ENCODE measurements around the gene SEMA3F. TPM values are rescaled to one million over a fixed set of nuclear protein-coding genes. Genes with fewer than 3 reads are reported as not detected.
A peak's percentile ranks its signal among the peaks of the same experiment; 100 is the strongest.

SEMA3F gene
- total RNA-seq, 2 donors from 2014 or later = 1.5 TPM; not detected in 1

GRCh38 chr3:50157827-50158529 is 2.9 kb downstream of the SEMA3F start:
- Mint-ChIP-seq H3K4me1 (no peaks in the 10 kb centered on the region), H3K4me3 (no peak overlapping the region), H3K27me3 (peaks cover 28% of the 10 kb centered on the region), H3K36me3 (ENCODE audit: low read depth) (no peaks in the 10 kb centered on the region), H3K27ac (peak overlapping the region; percentile 17), H3K9me3 (no peaks in the 10 kb centered on the region)
- no peak for ATAC-seq (replicated peaks)

GRCh38 chr3:50158530-50159146 is 3.5 kb downstream of the SEMA3F start:
- Mint-ChIP-seq H3K4me1 (no peaks in the 10 kb centered on the region), H3K27ac (peak overlapping the region; percentile 17), H3K36me3 (ENCODE audit: low read depth) (no peaks in the 10 kb centered on the region), H3K4me3 (no peak overlapping the region), H3K27me3 (peaks cover 22% of the 10 kb centered on the region), H3K9me3 (no peaks in the 10 kb centered on the region)
- no peak for ATAC-seq (replicated peaks)

- no peak overlapping the region for H3K27ac Mint-ChIP-seq
- H3K9me3 Mint-ChIP-seq = no peaks in the 10 kb centered on the region
- no peaks in the 10 kb centered on the region for H3K36me3 Mint-ChIP-seq (ENCODE audit: low read depth)
- peaks cover 15% of the 10 kb centered on the region for H3K27me3 Mint-ChIP-seq
- no peak for ATAC-seq (replicated peaks)
- H3K4me1 Mint-ChIP-seq = no peaks in the 10 kb centered on the region
- H3K4me3 Mint-ChIP-seq = no peak overlapping the region
These were observed 5.4 kb downstream of the SEMA3F start for GRCh38 chr3:50160561-50160983.

- no peak for ATAC-seq (replicated peaks)
- no peak overlapping the region for H3K27ac Mint-ChIP-seq
- no peaks in the 10 kb centered on the region for H3K36me3 Mint-ChIP-seq (ENCODE audit: low read depth)
- no peaks in the 10 kb centered on the region for H3K9me3 Mint-ChIP-seq
- H3K4me1 Mint-ChIP-seq = no peaks in the 10 kb centered on the region
- H3K27me3 Mint-ChIP-seq = peaks cover 8% of the 10 kb centered on the region
- no peak overlapping the region for H3K4me3 Mint-ChIP-seq
These were observed 6.2 kb downstream of the SEMA3F start for GRCh38 chr3:50161320-50161719.

GRCh38 chr3:50162034-50162883 is 7.1 kb downstream of the SEMA3F start:
- no peaks in the 10 kb centered on the region for H3K4me1 Mint-ChIP-seq
- H3K27ac Mint-ChIP-seq = peak overlapping the region; percentile 50
- no peak overlapping the region for H3K4me3 Mint-ChIP-seq
- peaks cover 4% of the 10 kb centered on the region for H3K27me3 Mint-ChIP-seq
- H3K36me3 Mint-ChIP-seq (ENCODE audit: low read depth) = no peaks in the 10 kb centered on the region
- ATAC-seq (replicated peaks) = no peak
- H3K9me3 Mint-ChIP-seq = no peaks in the 10 kb centered on the region

- Mint-ChIP-seq H3K27me3 (no peaks in the 10 kb centered on the region), H3K36me3 (ENCODE audit: low read depth) (no peaks in the 10 kb centered on the region), H3K4me3 (no peak overlapping the region), H3K9me3 (no peaks in the 10 kb centered on the region), H3K27ac (no peak overlapping the region), H3K4me1 (no peaks in the 10 kb centered on the region)
- ATAC-seq (replicated peaks) = no peak
These were observed 8.7 kb downstream of the SEMA3F start for GRCh38 chr3:50163572-50164455.

- H3K27ac Mint-ChIP-seq = peak overlapping the region; percentile 63
These were observed 9.4 kb downstream of the SEMA3F start for GRCh38 chr3:50164481-50164880.

GRCh38 chr3:50164984-50165909 is 10.1 kb downstream of the SEMA3F start:
- H3K9me3 Mint-ChIP-seq = no peaks in the 10 kb centered on the region

More at GRCh38 chr3:50164481-50164880, 9.4 kb downstream of the SEMA3F start:
- Mint-ChIP-seq H3K4me3 (no peak overlapping the region), H3K36me3 (ENCODE audit: low read depth) (no peaks in the 10 kb centered on the region), H3K9me3 (no peaks in the 10 kb centered on the region), H3K27me3 (no peaks in the 10 kb centered on the region), H3K4me1 (no peaks in the 10 kb centered on the region)
- no peak for ATAC-seq (replicated peaks)

GRCh38 chr3:50165910-50166538 is 10.9 kb downstream of the SEMA3F start:
- Mint-ChIP-seq H3K9me3 (no peaks in the 10 kb centered on the region), H3K4me1 (no peaks in the 10 kb centered on the region), H3K27ac (no peak overlapping the region), H3K4me3 (no peak overlapping the region), H3K36me3 (ENCODE audit: low read depth) (no peaks in the 10 kb centered on the region), H3K27me3 (no peaks in the 10 kb centered on the region)
- no peak for ATAC-seq (replicated peaks)

More at GRCh38 chr3:50164984-50165909, 10.1 kb downstream of the SEMA3F start:
- no peak overlapping the region for H3K4me3 Mint-ChIP-seq
- no peaks in the 10 kb centered on the region for H3K36me3 Mint-ChIP-seq (ENCODE audit: low read depth)
- H3K4me1 Mint-ChIP-seq = no peaks in the 10 kb centered on the region
- ATAC-seq (replicated peaks) = no peak
- peak overlapping the region; percentile 63 for H3K27ac Mint-ChIP-seq
- no peaks in the 10 kb centered on the region for H3K27me3 Mint-ChIP-seq

- Mint-ChIP-seq H3K36me3 (ENCODE audit: low read depth) (no peaks in the 10 kb centered on the region), H3K27me3 (no peaks in the 10 kb centered on the region), H3K27ac (no peak overlapping the region), H3K4me1 (no peaks in the 10 kb centered on the region), H3K9me3 (no peaks in the 10 kb centered on the region), H3K4me3 (no peak overlapping the region)
- ATAC-seq (replicated peaks) = no peak
These were observed 11.5 kb downstream of the SEMA3F start for GRCh38 chr3:50166620-50167019.

GRCh38 chr3:50167069-50167840 is 12.1 kb downstream of the SEMA3F start:
- Mint-ChIP-seq H3K4me1 (no peaks in the 10 kb centered on the region), H3K27ac (no peak overlapping the region), H3K36me3 (ENCODE audit: low read depth) (no peaks in the 10 kb centered on the region), H3K27me3 (no peaks in the 10 kb centered on the region), H3K4me3 (no peak overlapping the region), H3K9me3 (no peaks in the 10 kb centered on the region)
- no peak for ATAC-seq (replicated peaks)

- ATAC-seq (replicated peaks) = no peak
- no peaks in the 10 kb centered on the region for H3K36me3 Mint-ChIP-seq (ENCODE audit: low read depth)
- H3K27ac Mint-ChIP-seq = no peak overlapping the region
- H3K4me1 Mint-ChIP-seq = no peaks in the 10 kb centered on the region
- H3K27me3 Mint-ChIP-seq = no peaks in the 10 kb centered on the region
- no peak overlapping the region for H3K4me3 Mint-ChIP-seq
- no peaks in the 10 kb centered on the region for H3K9me3 Mint-ChIP-seq
These were observed 12.7 kb downstream of the SEMA3F start for GRCh38 chr3:50167841-50168209.
